GM19324 (cell line): ENCODE measurements around the gene HCN3.
"Not testable (repeated sequence)": the region's sequence is repeated elsewhere in the genome, so short reads cannot be mapped to it uniquely, and the experiment has no call there.

ENCODE experiments used
- ATAC-seq: cut with Tn5 transposase; IDR thresholded peaks from one replicate; pipeline ENCODE4 v1.9.1; 2021; ENCODE audit warnings: mild to moderate bottlenecking, moderate library complexity; ENCODE audit not compliant: unreplicated experiment, low FRiP score

HCN3 gene

GRCh38 chr1:155279268-155279667, 2.0 kb downstream of the HCN3 start:
- ATAC-seq: no peak

GRCh38 chr1:155282488-155283091, 5.3 kb downstream of the HCN3 start:
- ATAC-seq: no peak

GRCh38 chr1:155284476-155284875, 7.2 kb downstream of the HCN3 start:
- ATAC-seq: no peak

- ATAC-seq: no peak
Observed at GRCh38 chr1:155285063-155285462, 7.8 kb downstream of the HCN3 start.

GRCh38 chr1:155285631-155286044, 8.4 kb downstream of the HCN3 start:
- no peak for ATAC-seq

- ATAC-seq: no peak
Observed at GRCh38 chr1:155286544-155286943, 9.3 kb downstream of the HCN3 start.

- no peak for ATAC-seq
Observed at GRCh38 chr1:155287987-155288543, 10.8 kb downstream of the HCN3 start.

- ATAC-seq: not testable (repeated sequence)
Observed at GRCh38 chr1:155291006-155291405, 13.7 kb downstream of the HCN3 start.

- ATAC-seq: no peak
Observed at GRCh38 chr1:155293086-155293749, 16.0 kb downstream of the HCN3 start.

- ATAC-seq: no peak
Observed at GRCh38 chr1:155294520-155295182, 17.4 kb downstream of the HCN3 start.

- ATAC-seq: no peak
Observed at GRCh38 chr1:155295183-155295941, 18.1 kb downstream of the HCN3 start.

- no peak for ATAC-seq
Observed at GRCh38 chr1:155295942-155296267, 18.6 kb downstream of the HCN3 start.

GRCh38 chr1:155296661-155297060, 19.4 kb downstream of the HCN3 start:
- ATAC-seq: no peak

GRCh38 chr1:155297384-155297783, 20.1 kb downstream of the HCN3 start:
- ATAC-seq: no peak

- no peak for ATAC-seq
Observed at GRCh38 chr1:155300024-155300423, 22.8 kb downstream of the HCN3 start.

GRCh38 chr1:155300553-155301329, 23.5 kb downstream of the HCN3 start:
- ATAC-seq: no peak

GRCh38 chr1:155301342-155301841, 24.1 kb downstream of the HCN3 start, which contains the start of gene PKLR:
TSS of gene PKLR (minus strand) at chr1:155301438. CDS start at chr1:155301395, 43 bp downstream.
- no peak for ATAC-seq

GRCh38 chr1:155304558-155305063, 27.3 kb downstream of the HCN3 start:
- ATAC-seq: no peak

GRCh38 chr1:155305881-155306391, 28.7 kb downstream of the HCN3 start:
- ATAC-seq: no peak
